GM12872 (cell line): ENCODE results near the gene STKLD1.

Experiments
- TF ChIP-seq, protein P1 (sequence below): IDR thresholded peaks from 3 replicates; pipeline ENCODE4 v1.5.1; 2011; ENCODE audit warnings: low read depth, mild to moderate bottlenecking, low read length, moderate library complexity; ENCODE audit not compliant: insufficient read depth

STKLD1 gene

DNA sequence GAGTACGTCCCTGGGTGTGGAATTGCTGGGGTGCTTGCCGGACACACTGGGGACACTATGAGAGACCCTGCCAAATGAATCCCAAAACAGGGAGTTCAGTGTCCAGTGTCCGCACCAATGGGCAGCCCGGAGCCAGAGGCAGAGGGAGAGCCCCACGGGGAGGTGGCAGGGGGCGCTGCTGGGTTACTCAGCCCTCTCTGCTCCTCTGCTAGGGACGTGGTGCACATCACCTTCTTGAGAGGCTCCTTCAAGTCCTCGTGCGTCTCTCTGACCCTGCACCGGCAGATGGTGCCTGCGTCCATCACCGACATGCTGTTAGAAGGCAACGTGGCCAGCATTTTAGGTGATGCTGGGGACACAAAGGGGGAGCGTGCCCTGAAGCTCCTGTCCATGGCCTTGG lies 20.8 kb downstream of the STKLD1 start:
- TF ChIP-seq, protein P1, sequence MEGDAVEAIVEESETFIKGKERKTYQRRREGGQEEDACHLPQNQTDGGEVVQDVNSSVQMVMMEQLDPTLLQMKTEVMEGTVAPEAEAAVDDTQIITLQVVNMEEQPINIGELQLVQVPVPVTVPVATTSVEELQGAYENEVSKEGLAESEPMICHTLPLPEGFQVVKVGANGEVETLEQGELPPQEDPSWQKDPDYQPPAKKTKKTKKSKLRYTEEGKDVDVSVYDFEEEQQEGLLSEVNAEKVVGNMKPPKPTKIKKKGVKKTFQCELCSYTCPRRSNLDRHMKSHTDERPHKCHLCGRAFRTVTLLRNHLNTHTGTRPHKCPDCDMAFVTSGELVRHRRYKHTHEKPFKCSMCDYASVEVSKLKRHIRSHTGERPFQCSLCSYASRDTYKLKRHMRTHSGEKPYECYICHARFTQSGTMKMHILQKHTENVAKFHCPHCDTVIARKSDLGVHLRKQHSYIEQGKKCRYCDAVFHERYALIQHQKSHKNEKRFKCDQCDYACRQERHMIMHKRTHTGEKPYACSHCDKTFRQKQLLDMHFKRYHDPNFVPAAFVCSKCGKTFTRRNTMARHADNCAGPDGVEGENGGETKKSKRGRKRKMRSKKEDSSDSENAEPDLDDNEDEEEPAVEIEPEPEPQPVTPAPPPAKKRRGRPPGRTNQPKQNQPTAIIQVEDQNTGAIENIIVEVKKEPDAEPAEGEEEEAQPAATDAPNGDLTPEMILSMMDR = peak; percentile 30; the same call in 1 of the 3 replicates

DNA sequence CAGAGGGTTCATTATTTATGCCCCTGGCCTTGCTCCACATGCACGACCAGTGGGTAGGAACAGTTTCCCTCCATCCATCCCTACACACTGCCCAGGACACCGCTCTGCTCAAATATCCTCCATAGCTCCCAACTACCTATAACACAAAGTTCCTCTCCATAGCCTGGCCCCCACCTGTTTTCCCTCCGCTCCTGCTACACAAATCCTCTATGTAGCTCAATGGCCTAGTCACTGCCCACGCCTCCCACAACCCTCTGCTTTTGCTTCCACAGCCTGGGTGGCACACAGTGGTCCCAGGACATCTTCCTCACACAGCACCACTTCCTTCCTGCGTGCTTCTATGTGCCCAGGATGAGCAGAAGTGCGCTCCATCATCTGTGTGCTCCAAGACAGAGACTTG lies 21.2 kb downstream of the STKLD1 start:
- TF ChIP-seq, protein P1 = no peak

DNA sequence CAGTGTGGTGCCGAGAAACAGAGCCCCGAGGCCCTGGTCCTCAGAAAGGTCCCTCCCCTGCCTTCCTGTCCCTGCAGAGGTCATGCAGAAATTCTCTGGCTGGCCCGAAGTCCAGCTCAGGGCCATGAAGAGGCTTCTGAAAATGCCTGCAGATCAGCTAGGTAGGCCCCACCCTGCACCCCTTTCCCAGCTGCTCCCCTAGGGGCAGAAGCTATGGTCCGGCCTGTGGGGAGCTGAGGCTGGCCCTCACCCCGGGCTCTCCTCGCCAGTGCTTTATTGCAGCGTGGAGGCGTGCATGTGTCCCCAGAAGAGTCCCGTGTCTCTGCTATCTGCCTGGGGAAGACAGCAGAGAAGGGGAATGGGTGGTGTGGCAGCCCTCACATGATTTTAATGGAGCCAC lies 21.7 kb downstream of the STKLD1 start:
- TF ChIP-seq, protein P1 = no peak

DNA sequence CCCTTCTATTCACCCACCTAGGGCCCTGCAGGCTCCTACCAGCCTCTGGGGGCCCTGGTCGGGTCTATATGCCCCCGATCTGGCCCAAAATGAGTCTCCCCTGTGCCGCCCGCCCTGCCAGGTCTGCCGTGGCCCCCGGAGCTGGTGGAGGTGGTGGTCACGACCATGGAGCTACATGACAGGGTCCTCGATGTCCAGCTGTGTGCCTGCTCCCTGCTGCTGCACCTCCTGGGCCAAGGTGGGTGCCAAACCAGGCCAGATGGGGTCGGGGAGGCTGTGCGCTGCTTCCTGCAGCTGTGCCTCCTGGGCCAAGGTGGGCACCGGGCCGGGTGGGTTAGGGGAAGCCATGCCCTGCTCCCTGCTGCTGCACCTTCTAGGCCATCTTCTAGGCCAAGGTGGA lies 24.1 kb downstream of the STKLD1 start:
- TF ChIP-seq, protein P1 = no peak

DNA sequence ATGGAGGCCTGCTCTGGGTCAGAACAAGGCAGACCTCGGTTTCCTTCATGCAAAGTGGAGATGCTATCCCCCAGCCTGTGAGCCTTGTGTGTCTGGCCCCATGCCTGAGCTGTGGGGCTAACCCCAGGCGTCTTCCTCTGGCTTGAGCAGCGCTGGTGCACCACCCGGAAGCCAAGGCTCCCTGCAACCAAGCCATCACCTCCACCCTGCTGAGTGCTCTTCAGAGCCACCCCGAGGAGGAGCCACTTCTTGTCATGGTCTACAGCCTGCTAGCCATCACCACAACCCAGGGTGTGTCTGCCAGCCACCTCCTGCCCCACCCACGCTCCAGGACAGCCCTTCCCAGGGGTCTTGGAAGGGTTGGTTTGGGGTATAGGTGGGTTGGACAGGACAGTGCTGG lies 25.4 kb downstream of the STKLD1 start:
- TF ChIP-seq, protein P1 = no peak

DNA sequence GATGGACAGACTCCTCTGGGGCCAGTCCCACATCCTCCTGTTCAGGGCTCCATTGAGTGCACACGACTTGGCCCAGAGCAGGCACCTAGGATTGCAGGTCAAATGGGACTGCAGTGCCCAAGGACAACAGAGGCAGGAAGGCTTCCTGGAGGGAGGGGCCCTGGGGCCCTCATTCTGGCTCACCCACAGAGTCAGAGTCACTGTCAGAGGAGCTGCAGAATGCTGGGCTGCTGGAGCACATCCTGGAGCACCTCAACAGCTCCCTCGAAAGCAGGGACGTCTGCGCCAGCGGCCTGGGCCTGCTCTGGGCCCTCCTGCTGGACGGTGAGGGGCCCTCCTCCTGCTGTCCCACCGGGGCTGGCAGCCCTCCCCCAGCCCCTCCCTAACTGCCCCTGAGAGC lies 26.5 kb downstream of the STKLD1 start:
- TF ChIP-seq, protein P1 = no peak

DNA sequence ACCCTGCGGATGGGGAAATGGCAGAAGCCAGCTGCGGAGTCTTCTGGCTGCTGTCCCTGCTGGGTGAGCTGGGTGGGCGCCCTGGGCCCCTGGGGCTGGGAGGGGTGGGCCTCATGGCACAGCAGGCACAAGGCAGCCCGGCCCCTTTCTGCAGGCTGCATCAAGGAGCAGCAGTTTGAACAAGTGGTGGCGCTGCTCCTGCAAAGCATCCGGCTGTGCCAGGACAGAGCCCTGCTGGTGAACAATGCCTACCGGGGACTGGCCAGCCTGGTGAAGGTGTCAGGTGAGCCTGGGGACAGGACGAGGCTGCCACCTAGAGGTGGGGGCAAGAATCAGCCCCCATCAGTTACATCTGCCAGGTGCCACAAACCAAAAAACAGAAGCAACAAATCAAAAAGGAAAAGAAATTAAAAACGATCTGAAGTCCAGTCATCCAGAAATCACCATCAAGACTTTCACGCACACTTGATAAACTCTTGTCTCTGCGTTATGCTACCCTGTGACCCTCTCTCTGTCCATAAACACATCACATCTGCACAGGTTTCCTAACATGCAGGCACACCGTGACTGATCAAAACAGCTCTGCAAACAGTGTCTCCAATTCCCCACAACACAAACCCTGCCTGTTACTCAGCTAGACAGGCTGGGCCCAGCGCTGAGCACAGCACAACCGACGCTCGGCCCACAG lies 27.7 kb downstream of the STKLD1 start:
- TF ChIP-seq, protein P1 = peak; percentile 71
